A549 (cell line): Measurements from ENCODE around the gene FCN1. TPM values are rescaled to one million over a fixed set of nuclear protein-coding genes. Genes with fewer than 3 reads are reported as not detected.

Experiments
- ATAC-seq, 2 experiments: fragments of 200-7000 bp in 1 of 2; fragments of >200 bp in 1 of 2; cut with Nextera tagmentation in 1 of 2; cut with Tn5 transposase in 1 of 2; 3 replicates each; pipeline versions ENCODE4 v1.8.0 to v1.9.1; 2018 to 2020; ENCODE audit warnings: mild to moderate bottlenecking in 1 of 2, moderate library complexity in 1 of 2
- CTCF ChIA-PET: fragments of 300-600 bp; sonication (Branson Sonifier 250); formaldehyde crosslinking; extraction: SDS; loops from one replicate; lab custom pipeline; 2021; ENCODE audit warnings: antibody characterized with exemption, inconsistent platforms; lab: Yijun Ruan, JAX
- POLR2A ChIA-PET: fragments of 350-600 bp; formaldehyde crosslinking; extraction: SDS; loops from one replicate; lab custom pipeline; 2021; ENCODE audit warnings: antibody characterized with exemption, inconsistent platforms; lab: Yijun Ruan, JAX
- DNase-seq, 2 experiments: peaks; one replicate each; pipeline versions ENCODE4 v3.0.0 to v3.0.0-alpha.2; 2011 to 2016; ENCODE audit warnings: low read depth in 1 of 2, low spot score in 1 of 2
- FAIRE-seq: peaks from 2 replicates; lab custom pipeline; 2011; peaks lifted over from hg19 to GRCh38; lab: Jason Lieb, UNC
- H3K27ac ChIP-seq, 2 experiments: fragments of >200 bp; sonication (Bioruptor Twin); formaldehyde crosslinking; 3 replicates each; pipeline ENCODE4 v1.5.1; 2016 to 2017
- H3K4me1 ChIP-seq: fragments of >200 bp; sonication (Bioruptor Twin); formaldehyde crosslinking; 3 replicates; pipeline ENCODE4 v1.6.1; 2016
- H3K4me2 ChIP-seq: fragments of >200 bp; sonication (Bioruptor Twin); formaldehyde crosslinking; 3 replicates; pipeline ENCODE4 v1.6.1; 2016
- H3K4me3 ChIP-seq: fragments of >200 bp; sonication (Bioruptor Twin); formaldehyde crosslinking; 3 replicates; pipeline ENCODE4 v1.5.1; 2016
- H3K9me3 ChIP-seq: fragments of >200 bp; sonication (Bioruptor Twin); formaldehyde crosslinking; 3 replicates; pipeline ENCODE4 v1.6.1; 2016
- ATOH8 ChIP-seq: fragments of 250-450 bp; sonication (Bioruptor Pico); IDR thresholded peaks from 2 replicates; pipeline ENCODE4 v1.5.0; 2020; ENCODE audit warnings: low read depth, mild to moderate bottlenecking, moderate library complexity
- EHF ChIP-seq: fragments of 250-450 bp; sonication (Bioruptor Pico); IDR thresholded peaks from 2 replicates; pipeline ENCODE4 v1.5.0; 2020; ENCODE audit warnings: mild to moderate bottlenecking
- FOSB ChIP-seq: fragments of 250-450 bp; sonication (Bioruptor Pico); IDR thresholded peaks from 2 replicates; pipeline ENCODE4 v1.5.0; 2020; ENCODE audit warnings: mild to moderate bottlenecking, moderate library complexity
- FOSL2 ChIP-seq, 2 experiments: fragments of 450-650 bp in 1 of 2; fragments of >200 bp in 1 of 2; sonication (Bioruptor Twin) in 1 of 2; formaldehyde crosslinking; IDR thresholded peaks; 2 replicates each; pipeline versions ENCODE4 v1.5.0 to v1.6.1; 2016 to 2020; ENCODE audit warnings: mild to moderate bottlenecking in 1 of 2, moderate library complexity in 1 of 2
- HOXB13 ChIP-seq: fragments of 250-450 bp; sonication (Bioruptor Pico); IDR thresholded peaks from 2 replicates; pipeline ENCODE4 v1.5.0; 2020; ENCODE audit warnings: low read depth, mild to moderate bottlenecking, moderate library complexity
- HOXB5 ChIP-seq: fragments of 250-450 bp; sonication (Bioruptor Pico); IDR thresholded peaks from 2 replicates; pipeline ENCODE4 v1.5.0; 2020; ENCODE audit warnings: mild to moderate bottlenecking, moderate library complexity
- JUN ChIP-seq, 2 experiments: fragments of >200 bp; sonication (Bioruptor Twin); formaldehyde crosslinking; IDR thresholded peaks; 2 replicates in 1 of 2; 3 replicates in 1 of 2; pipeline ENCODE4 v1.6.1; 2016 to 2017
- KDM1A ChIP-seq: fragments of 200-600 bp; sonication (generic); IDR thresholded peaks from 2 replicates; pipeline ENCODE4 v1.6.1; 2016; ENCODE audit warnings: low read depth, mild to moderate bottlenecking
- PHF8 ChIP-seq: fragments of 200-600 bp; sonication (generic); IDR thresholded peaks from 2 replicates; pipeline ENCODE4 v1.6.1; 2016; ENCODE audit warnings: low read depth, mild to moderate bottlenecking, antibody characterized with exemption, moderate library complexity, borderline replicate concordance
- POLR2AphosphoS2 ChIP-seq: conservative IDR thresholded peaks from 2 replicates; pipeline ENCODE4 v1.6.1; 2012; ENCODE audit warnings: low read length, improper control_type of control experiment, inconsistent platforms
- RARB ChIP-seq: fragments of 250-450 bp; sonication (Bioruptor Pico); IDR thresholded peaks from 2 replicates; pipeline ENCODE4 v1.8.0; 2021; ENCODE audit warnings: mild to moderate bottlenecking, moderate library complexity
- RCOR1 ChIP-seq: fragments of 150-350 bp; IDR thresholded peaks from 2 replicates; pipeline ENCODE4 v1.6.1; 2014; ENCODE audit warnings: antibody characterized with exemption, low read length, low read depth
- REST ChIP-seq: fragments of 200-600 bp; sonication (generic); IDR thresholded peaks from 2 replicates; pipeline ENCODE4 v1.6.1; 2016; ENCODE audit warnings: antibody characterized with exemption, mild to moderate bottlenecking, moderate library complexity
- RFX5 ChIP-seq: fragments of 450-650 bp; IDR thresholded peaks from 2 replicates; pipeline ENCODE4 v1.7.1; 2014; ENCODE audit warnings: antibody characterized with exemption, mild to moderate bottlenecking, moderate library complexity
- RNF2 ChIP-seq: fragments of 200-600 bp; sonication (generic); IDR thresholded peaks from 2 replicates; pipeline ENCODE4 v1.6.1; 2016; ENCODE audit warnings: low read depth, mild to moderate bottlenecking, antibody characterized with exemption, moderate library complexity, borderline replicate concordance
- SREBF2 ChIP-seq: fragments of 450-650 bp; IDR thresholded peaks from 2 replicates; pipeline ENCODE4 v1.6.1; 2014; ENCODE audit warnings: mild to moderate bottlenecking, moderate library complexity
- TFCP2L1 ChIP-seq: fragments of 250-450 bp; sonication (Bioruptor Pico); IDR thresholded peaks from 2 replicates; pipeline ENCODE4 v1.5.0; 2021; ENCODE audit warnings: mild to moderate bottlenecking
- USF2 ChIP-seq: fragments of 450-650 bp; IDR thresholded peaks from 2 replicates; pipeline ENCODE4 v1.6.1; 2014; ENCODE audit warnings: antibody characterized with exemption
- ZNF302 ChIP-seq: fragments of 250-450 bp; sonication (Bioruptor Pico); IDR thresholded peaks from 2 replicates; pipeline ENCODE4 v1.9.0; 2021; ENCODE audit warnings: inconsistent platforms, mild to moderate bottlenecking, moderate library complexity
- WGBS: methylation state at CpG from one replicate; pipeline ENCODE4 v1.1.6; 2017; ENCODE audit errors: missing lambda C conversion rate; 5-methylcytosine and 5-hydroxymethylcytosine counted together
- polyA plus RNA-seq, 4 experiments: library from polyadenylated mRNA; depleted of rRNA in 3 of 4; stranded (reverse); fragments of >200 nt; fragmentation: RNase III in 1 of 4; extraction: RNeasy Plus Mini Kit Qiagen cat#74134 plus additional on column Dnase treatment in 1 of 4; gene quantifications; 2 replicates in 3 of 4; 3 replicates in 1 of 4; pipeline ENCODE4 v1.2.3, GENCODE V29; 2011 to 2017
- TF ChIP-seq, protein P1 (sequence below): IDR thresholded peaks from 2 replicates; pipeline ENCODE4 v1.6.1; 2012
- TF ChIP-seq, protein P2 (sequence below): fragments of 150-350 bp; IDR thresholded peaks from 2 replicates; pipeline ENCODE4 v1.6.1; 2014; ENCODE audit warnings: low read depth, mild to moderate bottlenecking, low read length
- TF ChIP-seq, protein P3 (sequence below): fragments of >200 bp; sonication (Bioruptor Twin); formaldehyde crosslinking; IDR thresholded peaks from 3 replicates; pipeline ENCODE4 v1.6.1; 2016

Gene FCN1
- polyA plus RNA-seq, 2 of the 4 experiments (the other 2 are of a cell fraction) = not detected

DNA sequence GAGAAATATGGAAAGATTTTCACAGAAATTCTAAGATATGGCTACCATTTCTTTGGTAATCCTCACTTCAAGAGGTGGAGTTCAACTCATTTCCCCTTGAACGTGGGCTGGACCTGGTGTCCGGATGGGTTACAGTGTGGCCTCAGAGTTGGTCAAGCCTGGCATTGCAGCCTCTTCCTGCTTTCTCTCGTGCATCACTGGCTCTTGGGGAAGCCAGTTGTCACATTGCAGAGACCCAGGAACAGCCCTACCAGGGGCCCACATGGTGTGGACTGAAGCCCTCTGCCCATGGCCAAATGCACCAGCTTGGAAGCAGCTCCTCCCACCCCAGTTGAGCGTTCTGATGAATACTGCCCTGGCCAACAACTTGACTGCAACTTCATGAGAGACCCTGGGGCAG is 47.7 kb upstream of the FCN1 start (continued):
- TF ChIP-seq POLR2AphosphoS2 (no peak), FOSL2 (IDR thresholded peaks at IDR 0.05) (no peak), FOSL2 (CRISPR knock-in tag; IDR thresholded peaks at IDR 0.05) (no peak), REST (no peak), TFCP2L1 (no peak)
- TF ChIP-seq, all 56 proteins: peak for 0

GRCh38 chr9:134964271-134965055 is 46.8 kb upstream of the FCN1 start:
- no peak for DNase-seq
- FAIRE-seq = no peak
- Histone ChIP-seq H3K4me1 (no peaks in the 10 kb centered on the region), H3K9me3 (no peaks in the 10 kb centered on the region), H3K27ac (no peak overlapping the region), H3K4me2 (no peak overlapping the region), H3K4me3 (no peak overlapping the region)
- ChIA-PET CTCF (interaction anchor here (1.3 kb wide), 1 partner anchor 186 kb away, joined by 3 read pairs; no protein-coding TSS in a partner anchor), POLR2A (no interaction called here)
- 32% methylated on average over 9 of the region's 13 CpGs for WGBS
- TF ChIP-seq SREBF2 (no peak), KDM1A (no peak), ATOH8 (CRISPR knock-in tag) (no peak), RARB (no peak), REST (no peak), RCOR1 (no peak), RNF2 (no peak), HOXB5 (no peak), ZNF302 (no peak), RFX5 (no peak), HOXB13 (CRISPR knock-in tag) (no peak), EHF (no peak), USF2 (no peak), FOSB (CRISPR knock-in tag) (no peak), JUN (IDR thresholded peaks at IDR 0.05) (no peak), PHF8 (no peak)
- TF ChIP-seq, protein P1, sequence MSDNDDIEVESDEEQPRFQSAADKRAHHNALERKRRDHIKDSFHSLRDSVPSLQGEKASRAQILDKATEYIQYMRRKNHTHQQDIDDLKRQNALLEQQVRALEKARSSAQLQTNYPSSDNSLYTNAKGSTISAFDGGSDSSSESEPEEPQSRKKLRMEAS = no peak
- TF ChIP-seq, protein P2, sequence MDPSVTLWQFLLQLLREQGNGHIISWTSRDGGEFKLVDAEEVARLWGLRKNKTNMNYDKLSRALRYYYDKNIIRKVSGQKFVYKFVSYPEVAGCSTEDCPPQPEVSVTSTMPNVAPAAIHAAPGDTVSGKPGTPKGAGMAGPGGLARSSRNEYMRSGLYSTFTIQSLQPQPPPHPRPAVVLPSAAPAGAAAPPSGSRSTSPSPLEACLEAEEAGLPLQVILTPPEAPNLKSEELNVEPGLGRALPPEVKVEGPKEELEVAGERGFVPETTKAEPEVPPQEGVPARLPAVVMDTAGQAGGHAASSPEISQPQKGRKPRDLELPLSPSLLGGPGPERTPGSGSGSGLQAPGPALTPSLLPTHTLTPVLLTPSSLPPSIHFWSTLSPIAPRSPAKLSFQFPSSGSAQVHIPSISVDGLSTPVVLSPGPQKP = no peak
- TF ChIP-seq, protein P3, sequence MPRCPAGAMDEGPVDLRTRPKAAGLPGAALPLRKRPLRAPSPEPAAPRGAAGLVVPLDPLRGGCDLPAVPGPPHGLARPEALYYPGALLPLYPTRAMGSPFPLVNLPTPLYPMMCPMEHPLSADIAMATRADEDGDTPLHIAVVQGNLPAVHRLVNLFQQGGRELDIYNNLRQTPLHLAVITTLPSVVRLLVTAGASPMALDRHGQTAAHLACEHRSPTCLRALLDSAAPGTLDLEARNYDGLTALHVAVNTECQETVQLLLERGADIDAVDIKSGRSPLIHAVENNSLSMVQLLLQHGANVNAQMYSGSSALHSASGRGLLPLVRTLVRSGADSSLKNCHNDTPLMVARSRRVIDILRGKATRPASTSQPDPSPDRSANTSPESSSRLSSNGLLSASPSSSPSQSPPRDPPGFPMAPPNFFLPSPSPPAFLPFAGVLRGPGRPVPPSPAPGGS = no peak
- TF ChIP-seq, all 56 proteins: peak for 0
- ATAC-seq = no peak
